ENCODE measurements around the gene POC1A. TPM values are rescaled to one million over a fixed set of nuclear protein-coding genes. Genes with fewer than 3 reads are reported as not detected.

The POC1A gene
- total RNA-seq, 1 donor: 1.8 TPM

DNA sequence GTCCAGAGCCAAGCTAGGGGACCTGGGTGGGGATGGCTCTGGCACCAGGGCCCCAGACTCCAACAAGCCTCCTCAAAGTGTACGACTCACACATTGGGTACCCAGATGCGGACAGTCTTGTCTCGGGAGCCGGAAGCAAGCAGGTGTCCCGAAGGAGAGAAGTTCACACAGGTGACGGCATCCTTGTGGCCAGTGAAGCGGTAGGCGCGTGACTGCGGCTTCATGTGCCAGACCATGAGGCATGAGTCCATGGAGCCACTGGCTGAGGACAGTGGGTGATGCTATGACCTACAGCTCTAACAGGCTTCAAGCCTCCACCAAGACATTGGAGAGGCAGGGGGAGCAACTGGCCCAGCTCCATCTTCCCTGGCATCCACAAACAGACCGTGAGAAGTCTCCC is 4.5 kb downstream of the POC1A start:
- Histone ChIP-seq H3K27ac (ENCODE audit: low read depth, low read length) (no peak overlapping the region), H3K4me1 (ENCODE audit: insufficient read depth, low read length) (peaks cover 10% of the 10 kb centered on the region), H3K4me2 (ENCODE audit: insufficient read depth, low read length) (no peak overlapping the region), H3K36me3 (ENCODE audit: insufficient read depth, low read length) (peaks cover 25% of the 10 kb centered on the region), H3K4me3 (ENCODE audit: insufficient read depth, low read length) (no peak overlapping the region), H3K79me2 (ENCODE audit: insufficient read depth, low read length) (peaks cover 36% of the 10 kb centered on the region), H4K20me1 (ENCODE audit: insufficient read depth, low read length) (no peaks in the 10 kb centered on the region), H3K27me3 (ENCODE audit: insufficient read depth, low read length) (no peaks in the 10 kb centered on the region), H2AFZ (ENCODE audit: low read length) (no peak overlapping the region), H3K9me3 (ENCODE audit: low read depth, low read length) (no peaks in the 10 kb centered on the region)
- TF ChIP-seq, protein P1, sequence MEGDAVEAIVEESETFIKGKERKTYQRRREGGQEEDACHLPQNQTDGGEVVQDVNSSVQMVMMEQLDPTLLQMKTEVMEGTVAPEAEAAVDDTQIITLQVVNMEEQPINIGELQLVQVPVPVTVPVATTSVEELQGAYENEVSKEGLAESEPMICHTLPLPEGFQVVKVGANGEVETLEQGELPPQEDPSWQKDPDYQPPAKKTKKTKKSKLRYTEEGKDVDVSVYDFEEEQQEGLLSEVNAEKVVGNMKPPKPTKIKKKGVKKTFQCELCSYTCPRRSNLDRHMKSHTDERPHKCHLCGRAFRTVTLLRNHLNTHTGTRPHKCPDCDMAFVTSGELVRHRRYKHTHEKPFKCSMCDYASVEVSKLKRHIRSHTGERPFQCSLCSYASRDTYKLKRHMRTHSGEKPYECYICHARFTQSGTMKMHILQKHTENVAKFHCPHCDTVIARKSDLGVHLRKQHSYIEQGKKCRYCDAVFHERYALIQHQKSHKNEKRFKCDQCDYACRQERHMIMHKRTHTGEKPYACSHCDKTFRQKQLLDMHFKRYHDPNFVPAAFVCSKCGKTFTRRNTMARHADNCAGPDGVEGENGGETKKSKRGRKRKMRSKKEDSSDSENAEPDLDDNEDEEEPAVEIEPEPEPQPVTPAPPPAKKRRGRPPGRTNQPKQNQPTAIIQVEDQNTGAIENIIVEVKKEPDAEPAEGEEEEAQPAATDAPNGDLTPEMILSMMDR (IDR thresholded peaks at IDR 0.05; ENCODE audit: extremely low read depth, low read depth, low read length): no peak
- no peak for DNase-seq (ENCODE audit: insufficient read length, low spot score, missing footprints)

DNA sequence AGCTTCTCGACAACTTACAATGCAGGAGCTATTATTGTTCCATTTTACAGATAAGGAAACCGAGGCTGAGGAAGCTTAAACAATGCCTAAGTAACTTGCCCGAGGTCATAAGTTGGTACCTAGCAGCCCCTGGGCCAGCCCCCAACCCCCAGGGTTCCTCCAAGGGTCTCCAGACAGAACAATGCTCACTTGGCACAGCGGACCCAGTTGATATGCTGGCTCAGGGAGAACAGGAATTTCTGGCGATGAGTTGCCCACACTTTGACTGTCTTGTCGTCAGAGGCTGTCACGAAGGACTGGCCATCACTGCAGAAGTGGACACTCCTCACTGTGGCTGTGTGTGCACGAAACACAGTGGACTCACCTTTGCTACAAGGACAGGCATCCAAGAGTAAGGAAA is 5.2 kb downstream of the POC1A start:
- H3K4me3 ChIP-seq (ENCODE audit: insufficient read depth, low read length): no peak overlapping the region
- TF ChIP-seq, protein P1 (IDR thresholded peaks at IDR 0.05; ENCODE audit: extremely low read depth, low read depth, low read length): no peak
- H3K79me2 ChIP-seq (ENCODE audit: insufficient read depth, low read length): peaks cover 35% of the 10 kb centered on the region
- no peak overlapping the region for H3K27ac ChIP-seq (ENCODE audit: low read depth, low read length)
- H3K4me1 ChIP-seq (ENCODE audit: insufficient read depth, low read length): peaks cover 10% of the 10 kb centered on the region
- DNase-seq (ENCODE audit: insufficient read length, low spot score, missing footprints): no peak
- H3K36me3 ChIP-seq (ENCODE audit: insufficient read depth, low read length): peaks cover 25% of the 10 kb centered on the region
- H3K27me3 ChIP-seq (ENCODE audit: insufficient read depth, low read length): no peaks in the 10 kb centered on the region
- no peak overlapping the region for H2AFZ ChIP-seq (ENCODE audit: low read length)
- H3K4me2 ChIP-seq (ENCODE audit: insufficient read depth, low read length): no peak overlapping the region
- no peaks in the 10 kb centered on the region for H4K20me1 ChIP-seq (ENCODE audit: insufficient read depth, low read length)
- no peaks in the 10 kb centered on the region for H3K9me3 ChIP-seq (ENCODE audit: low read depth, low read length)

DNA sequence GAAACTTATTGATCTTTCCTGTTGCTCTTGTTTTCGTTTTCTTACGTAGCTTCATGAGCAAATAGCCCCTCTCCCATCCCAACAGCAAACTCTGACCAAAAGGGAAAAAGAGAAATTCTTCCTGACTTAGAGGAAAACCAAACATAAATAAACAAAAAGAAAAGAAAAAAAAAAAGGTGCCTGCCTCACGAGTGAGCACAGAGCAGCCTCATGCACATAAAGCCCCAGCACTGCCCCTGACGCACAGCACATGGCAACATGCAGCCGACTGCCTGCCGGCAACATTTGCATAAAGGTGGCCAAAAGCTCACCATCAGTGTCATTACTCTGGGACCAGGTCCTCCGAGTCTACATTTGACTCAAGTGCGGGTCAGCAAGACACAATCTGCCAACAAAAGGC is 6.4 kb downstream of the POC1A start:
- H3K36me3 ChIP-seq (ENCODE audit: insufficient read depth, low read length): peaks cover 25% of the 10 kb centered on the region
- H3K27me3 ChIP-seq (ENCODE audit: insufficient read depth, low read length): no peaks in the 10 kb centered on the region
- DNase-seq (ENCODE audit: insufficient read length, low spot score, missing footprints): no peak

DNA sequence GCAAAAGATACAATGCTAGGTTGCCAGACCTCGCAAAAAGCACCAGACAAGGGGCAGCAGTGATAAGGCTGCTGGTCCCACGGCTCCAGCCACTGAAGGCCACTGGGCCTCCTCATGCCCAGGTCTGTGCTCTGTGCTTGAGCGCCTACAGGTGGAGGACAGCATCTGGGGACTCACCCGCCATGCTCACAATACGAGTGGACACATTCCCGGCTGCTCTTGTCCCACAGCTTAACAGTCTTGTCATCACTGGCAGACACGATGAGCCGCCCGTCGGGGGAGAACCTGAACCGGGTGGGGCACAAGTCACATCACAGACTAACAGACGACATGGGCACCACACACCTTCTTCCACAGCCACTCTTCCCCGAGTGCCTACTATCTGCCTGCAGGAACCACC is 7.4 kb downstream of the POC1A start:
- no peaks in the 10 kb centered on the region for H3K27me3 ChIP-seq (ENCODE audit: insufficient read depth, low read length)
- no peaks in the 10 kb centered on the region for H4K20me1 ChIP-seq (ENCODE audit: insufficient read depth, low read length)
- peaks cover 25% of the 10 kb centered on the region for H3K36me3 ChIP-seq (ENCODE audit: insufficient read depth, low read length)
- H3K4me1 ChIP-seq (ENCODE audit: insufficient read depth, low read length): no peaks in the 10 kb centered on the region
- H3K27ac ChIP-seq (ENCODE audit: low read depth, low read length): no peak overlapping the region
- peak; percentile 31 for DNase-seq (ENCODE audit: insufficient read length, low spot score, missing footprints)
- TF ChIP-seq, protein P1 (IDR thresholded peaks at IDR 0.05; ENCODE audit: extremely low read depth, low read depth, low read length): no peak
- no peaks in the 10 kb centered on the region for H3K9me3 ChIP-seq (ENCODE audit: low read depth, low read length)
- H2AFZ ChIP-seq (ENCODE audit: low read length): no peak overlapping the region
- no peak overlapping the region for H3K4me3 ChIP-seq (ENCODE audit: insufficient read depth, low read length)
- H3K79me2 ChIP-seq (ENCODE audit: insufficient read depth, low read length): peaks cover 20% of the 10 kb centered on the region
- H3K4me2 ChIP-seq (ENCODE audit: insufficient read depth, low read length): no peak overlapping the region

More for the DNA sequence above, 6.4 kb downstream of the POC1A start:
- H3K4me1 ChIP-seq (ENCODE audit: insufficient read depth, low read length): no peaks in the 10 kb centered on the region
- no peaks in the 10 kb centered on the region for H3K9me3 ChIP-seq (ENCODE audit: low read depth, low read length)
- no peak overlapping the region for H3K4me3 ChIP-seq (ENCODE audit: insufficient read depth, low read length)
- peaks cover 29% of the 10 kb centered on the region for H3K79me2 ChIP-seq (ENCODE audit: insufficient read depth, low read length)
- no peaks in the 10 kb centered on the region for H4K20me1 ChIP-seq (ENCODE audit: insufficient read depth, low read length)
- TF ChIP-seq, protein P1 (IDR thresholded peaks at IDR 0.05; ENCODE audit: extremely low read depth, low read depth, low read length): no peak
- no peak overlapping the region for H2AFZ ChIP-seq (ENCODE audit: low read length)
- no peak overlapping the region for H3K27ac ChIP-seq (ENCODE audit: low read depth, low read length)
- no peak overlapping the region for H3K4me2 ChIP-seq (ENCODE audit: insufficient read depth, low read length)
